Measurements from ENCODE around the gene CATSPER3.

CATSPER3 gene

DNA sequence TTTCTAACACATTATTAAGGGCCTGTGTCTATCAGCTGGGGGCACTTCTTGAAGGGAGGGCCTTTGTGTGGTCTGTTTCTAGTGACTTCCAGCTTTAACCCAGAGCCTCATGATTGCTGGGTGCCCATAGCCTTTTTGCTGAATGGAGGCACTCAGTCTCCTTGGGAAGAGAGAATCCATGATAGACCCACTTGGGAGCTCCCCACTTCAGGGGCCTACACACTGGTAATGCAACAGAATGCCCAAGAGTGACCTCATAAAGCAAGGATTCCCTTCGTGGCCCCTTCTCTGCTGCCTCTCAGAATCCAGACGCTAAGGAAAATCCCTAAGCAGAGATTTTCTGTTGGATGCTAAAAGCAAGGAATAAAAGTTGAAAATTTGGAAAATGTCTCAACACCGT lies at the start of gene CATSPER3:
CATSPER3 (plus strand) TSS at position 301 of the 400 bp plus-strand sequence; CDS start at position 386, 85 bp downstream.
- Histone ChIP-seq H3K9me3 (ENCODE audit: control insufficient read depth, low read length) (no peaks in the 10 kb centered on the region), H3K9ac (ENCODE audit: low read length) (no peak within 1 kb of the TSS), H3K4me1 (ENCODE audit: control insufficient read depth, insufficient read depth, low read length) (peaks cover 5% of the 10 kb centered on the region), H3K27me3 (replicated peaks; ENCODE audit: control insufficient read depth, insufficient read depth, low read length) (no peaks in the 10 kb centered on the region), H3K4me3 (ENCODE audit: low read length) (no peak within 1 kb of the TSS), H3K36me3 (ENCODE audit: control insufficient read depth, insufficient read depth, low read length, severe bottlenecking) (peaks cover 12% of the 10 kb centered on the region)
- DNase-seq (ENCODE audit: low read depth), result no peak

DNA sequence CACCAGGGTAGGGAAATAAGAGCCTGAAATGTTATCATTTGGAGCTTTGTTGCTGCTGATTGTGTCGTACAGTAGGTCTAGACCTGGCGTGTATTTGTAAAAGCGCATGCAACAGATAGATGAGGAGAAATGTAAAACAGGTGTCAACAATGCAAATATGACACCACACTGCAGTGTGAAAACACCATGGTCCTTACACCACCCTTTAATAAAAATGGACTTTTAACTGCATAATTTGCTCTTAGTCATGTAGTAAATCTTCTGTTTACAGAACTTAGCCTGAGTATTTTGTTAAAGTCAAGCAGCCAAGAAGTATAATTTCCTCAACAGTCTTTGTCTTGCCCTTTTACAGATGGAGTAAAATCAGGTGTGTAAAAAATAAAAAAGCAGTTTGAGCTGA lies 48.8 kb upstream of the CATSPER3 start:
- Histone ChIP-seq H3K27me3 (replicated peaks; ENCODE audit: control insufficient read depth, insufficient read depth, low read length) (no peaks in the 10 kb centered on the region), H3K36me3 (ENCODE audit: control insufficient read depth, insufficient read depth, low read length, severe bottlenecking) (peaks cover 15% of the 10 kb centered on the region), H3K4me1 (ENCODE audit: control insufficient read depth, insufficient read depth, low read length) (no peaks in the 10 kb centered on the region), H3K9ac (ENCODE audit: low read length) (no peak overlapping the region), H3K4me3 (ENCODE audit: low read length) (no peak overlapping the region), H3K9me3 (ENCODE audit: control insufficient read depth, low read length) (no peaks in the 10 kb centered on the region)
- no peak for DNase-seq (ENCODE audit: low read depth)

DNA sequence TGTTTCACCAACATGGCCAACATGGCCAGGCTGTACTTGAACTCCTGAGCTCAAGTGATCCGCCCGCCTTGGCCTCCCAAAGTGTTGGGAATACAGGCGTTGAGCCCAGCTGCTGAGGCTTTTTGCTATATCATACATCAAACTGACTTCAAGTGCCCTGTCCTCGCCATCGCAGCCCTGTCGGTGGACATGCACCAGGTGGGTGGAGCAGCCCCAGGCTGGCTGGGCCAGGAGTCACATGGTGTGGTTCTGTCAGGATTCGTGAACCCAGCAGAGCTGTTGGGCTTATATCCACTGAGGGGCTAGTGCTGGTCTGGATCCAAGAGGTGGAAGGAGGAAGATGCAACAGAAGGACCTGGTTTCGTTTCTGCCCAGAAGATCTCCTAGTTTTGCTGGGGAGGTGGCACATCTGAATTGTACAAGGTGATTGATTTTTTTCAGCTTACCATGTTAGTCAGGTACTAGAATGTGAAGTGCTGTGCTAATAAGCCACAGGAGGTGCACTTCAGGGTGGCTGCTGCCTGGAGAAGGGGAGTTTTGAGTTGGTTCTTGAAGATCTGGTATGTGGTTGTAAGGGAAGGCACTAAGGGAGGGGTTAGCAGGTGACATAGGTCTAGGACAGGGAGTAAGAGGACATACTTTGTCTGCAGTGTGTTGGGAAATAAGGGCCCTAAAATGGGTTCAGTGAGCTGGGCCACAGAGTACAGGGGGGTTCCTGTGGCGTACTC lies 46.7 kb upstream of the CATSPER3 start:
- Histone ChIP-seq H3K9ac (ENCODE audit: low read length) (no peak overlapping the region), H3K4me1 (ENCODE audit: control insufficient read depth, insufficient read depth, low read length) (no peaks in the 10 kb centered on the region), H3K27me3 (replicated peaks; ENCODE audit: control insufficient read depth, insufficient read depth, low read length) (no peaks in the 10 kb centered on the region), H3K9me3 (ENCODE audit: control insufficient read depth, low read length) (no peaks in the 10 kb centered on the region), H3K36me3 (ENCODE audit: control insufficient read depth, insufficient read depth, low read length, severe bottlenecking) (peaks cover 15% of the 10 kb centered on the region), H3K4me3 (ENCODE audit: low read length) (no peak overlapping the region)
- no peak for DNase-seq (ENCODE audit: low read depth)

DNA sequence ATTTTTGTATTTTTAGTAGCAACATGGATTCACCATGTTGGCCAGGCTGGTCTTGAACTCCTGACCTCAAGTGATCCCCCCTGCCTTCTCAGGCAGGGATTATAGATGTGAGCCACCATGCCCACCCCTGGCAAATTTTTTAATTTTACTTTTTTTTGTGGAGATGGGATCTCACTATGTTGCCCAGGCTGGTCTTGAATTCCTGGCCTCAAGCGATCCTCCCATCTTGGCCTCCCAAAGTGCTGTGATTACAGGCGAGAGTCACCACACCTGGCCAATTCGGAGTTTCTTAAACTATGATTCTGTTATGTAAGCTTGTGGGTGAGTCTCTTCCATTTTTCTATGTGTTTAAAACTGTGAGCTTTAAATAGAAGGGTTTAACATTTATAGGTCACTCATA lies 35.2 kb upstream of the CATSPER3 start:
- Histone ChIP-seq H3K9ac (ENCODE audit: low read length) (no peak overlapping the region), H3K9me3 (ENCODE audit: control insufficient read depth, low read length) (no peaks in the 10 kb centered on the region), H3K27me3 (replicated peaks; ENCODE audit: control insufficient read depth, insufficient read depth, low read length) (no peaks in the 10 kb centered on the region), H3K4me3 (ENCODE audit: low read length) (no peak overlapping the region), H3K36me3 (ENCODE audit: control insufficient read depth, insufficient read depth, low read length, severe bottlenecking) (peaks cover 10% of the 10 kb centered on the region), H3K4me1 (ENCODE audit: control insufficient read depth, insufficient read depth, low read length) (no peaks in the 10 kb centered on the region)
- no peak for DNase-seq (ENCODE audit: low read depth)

DNA sequence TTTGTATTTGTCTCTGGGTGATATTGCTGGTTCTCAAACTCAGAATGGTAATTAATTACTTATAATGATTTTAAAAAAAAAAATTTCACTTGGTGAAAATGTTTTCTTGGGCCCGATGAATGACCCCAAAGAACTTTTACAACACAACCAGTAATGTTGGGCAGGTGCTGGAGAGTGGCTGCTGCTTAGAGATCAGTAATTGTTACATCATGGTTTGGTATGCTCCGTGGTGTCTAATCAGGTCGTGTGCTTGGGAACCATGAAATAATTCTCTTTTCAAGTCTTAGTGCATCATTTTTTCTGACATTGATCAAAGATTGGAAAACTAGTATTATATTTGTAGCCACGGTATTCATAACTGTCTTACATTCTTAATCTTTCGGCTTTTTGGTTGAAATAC lies 33.5 kb upstream of the CATSPER3 start:
- Histone ChIP-seq H3K4me1 (ENCODE audit: control insufficient read depth, insufficient read depth, low read length) (peaks cover 6% of the 10 kb centered on the region), H3K9ac (ENCODE audit: low read length) (no peak overlapping the region), H3K27me3 (replicated peaks; ENCODE audit: control insufficient read depth, insufficient read depth, low read length) (no peaks in the 10 kb centered on the region), H3K9me3 (ENCODE audit: control insufficient read depth, low read length) (no peaks in the 10 kb centered on the region), H3K4me3 (ENCODE audit: low read length) (no peak overlapping the region), H3K36me3 (ENCODE audit: control insufficient read depth, insufficient read depth, low read length, severe bottlenecking) (peaks cover 15% of the 10 kb centered on the region)
- no peak for DNase-seq (ENCODE audit: low read depth)

DNA sequence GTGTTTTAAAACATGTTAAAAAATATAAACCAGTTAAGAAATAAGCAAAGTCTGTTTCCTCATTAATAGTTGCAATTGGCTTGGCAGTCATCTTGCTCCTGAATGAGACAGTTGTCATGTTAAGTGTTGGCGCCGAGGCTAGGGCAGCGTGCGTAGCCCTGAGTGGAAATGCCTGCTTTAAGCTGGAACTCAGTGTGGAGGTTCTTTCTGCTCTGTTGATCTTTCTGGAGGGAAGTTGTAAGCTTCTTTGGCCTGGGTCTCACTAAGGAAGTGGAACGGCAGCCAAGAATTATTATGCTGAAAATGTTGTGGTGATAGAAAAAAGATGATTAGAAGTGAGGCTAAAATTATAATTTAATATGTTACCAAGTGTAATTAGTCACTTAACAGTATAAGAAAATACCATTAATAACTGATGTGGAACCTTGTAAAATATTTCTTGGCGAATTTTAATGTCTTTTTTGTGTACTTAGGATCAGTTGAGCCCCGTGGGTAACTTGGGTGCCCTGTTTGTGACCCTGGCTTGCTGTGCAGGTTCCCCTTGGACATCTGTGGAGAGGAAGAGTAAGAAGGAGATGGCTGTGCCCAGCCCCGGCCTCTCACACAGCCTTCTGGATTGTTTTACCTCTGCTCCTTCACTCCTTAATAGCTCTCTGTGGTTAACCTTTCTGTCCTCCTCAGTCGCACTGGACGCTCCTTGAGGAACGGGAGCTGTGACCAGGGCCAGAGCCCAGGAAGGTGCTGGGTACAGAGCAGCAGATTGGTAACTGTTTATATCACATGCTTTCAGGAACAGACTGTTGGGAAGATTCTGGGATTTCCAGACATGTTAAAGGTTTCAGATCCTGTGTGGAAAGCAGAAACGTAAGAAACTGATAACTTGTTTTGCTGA lies 31.8 kb upstream of the CATSPER3 start:
- Histone ChIP-seq H3K4me3 (ENCODE audit: low read length) (no peak overlapping the region), H3K36me3 (ENCODE audit: control insufficient read depth, insufficient read depth, low read length, severe bottlenecking) (peaks cover 15% of the 10 kb centered on the region), H3K4me1 (ENCODE audit: control insufficient read depth, insufficient read depth, low read length) (peaks cover 6% of the 10 kb centered on the region), H3K27me3 (replicated peaks; ENCODE audit: control insufficient read depth, insufficient read depth, low read length) (no peaks in the 10 kb centered on the region), H3K9me3 (ENCODE audit: control insufficient read depth, low read length) (no peaks in the 10 kb centered on the region), H3K9ac (ENCODE audit: low read length) (no peak overlapping the region)
- DNase-seq (ENCODE audit: low read depth), result no peak

DNA sequence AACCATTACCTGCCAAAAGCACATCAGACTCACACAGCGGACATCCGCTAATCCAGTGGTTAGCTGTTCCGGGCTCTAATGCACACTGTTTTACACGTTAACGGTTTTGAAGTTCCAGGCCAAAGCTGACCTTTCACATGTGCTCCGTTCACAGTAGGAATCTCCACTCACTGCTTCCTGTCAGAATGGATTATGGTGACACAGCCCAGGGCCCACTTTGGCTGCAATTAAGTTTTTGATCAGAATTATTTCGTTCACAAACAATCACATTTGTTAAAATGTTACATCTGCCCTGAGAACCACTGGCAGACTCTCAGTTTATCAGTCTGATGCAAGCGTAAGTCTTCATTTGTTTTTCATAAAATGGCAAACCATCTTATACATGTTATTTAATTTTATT lies 30.2 kb upstream of the CATSPER3 start:
- DNase-seq (ENCODE audit: low read depth), result peak; percentile 36
- Histone ChIP-seq H3K9me3 (ENCODE audit: control insufficient read depth, low read length) (no peaks in the 10 kb centered on the region), H3K4me1 (ENCODE audit: control insufficient read depth, insufficient read depth, low read length) (peaks cover 6% of the 10 kb centered on the region), H3K36me3 (ENCODE audit: control insufficient read depth, insufficient read depth, low read length, severe bottlenecking) (peaks cover 15% of the 10 kb centered on the region), H3K4me3 (ENCODE audit: low read length) (no peak overlapping the region), H3K27me3 (replicated peaks; ENCODE audit: control insufficient read depth, insufficient read depth, low read length) (no peaks in the 10 kb centered on the region), H3K9ac (ENCODE audit: low read length) (no peak overlapping the region)

DNA sequence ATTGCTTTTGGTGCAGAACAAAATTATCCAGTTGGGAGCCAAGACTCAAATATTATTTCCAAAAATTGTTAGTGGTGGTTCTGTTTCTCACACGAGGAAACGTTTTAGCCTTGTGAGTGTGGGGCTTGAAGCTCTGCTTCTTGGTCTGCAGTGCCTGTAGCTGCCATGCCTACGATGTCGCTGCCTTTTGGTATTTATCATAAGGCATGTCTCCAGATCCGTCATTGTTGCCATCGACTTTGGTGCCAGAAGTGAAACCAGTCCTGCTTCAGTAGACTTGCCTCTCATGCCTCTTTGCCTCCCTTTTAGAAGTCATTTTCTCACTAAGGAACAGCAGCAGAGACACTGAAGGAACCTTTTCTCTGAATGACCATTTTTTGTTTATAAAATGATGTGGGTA lies 29.7 kb upstream of the CATSPER3 start:
- no peak for DNase-seq (ENCODE audit: low read depth)
- no peak overlapping the region for H3K9ac ChIP-seq (ENCODE audit: low read length)

DNA sequence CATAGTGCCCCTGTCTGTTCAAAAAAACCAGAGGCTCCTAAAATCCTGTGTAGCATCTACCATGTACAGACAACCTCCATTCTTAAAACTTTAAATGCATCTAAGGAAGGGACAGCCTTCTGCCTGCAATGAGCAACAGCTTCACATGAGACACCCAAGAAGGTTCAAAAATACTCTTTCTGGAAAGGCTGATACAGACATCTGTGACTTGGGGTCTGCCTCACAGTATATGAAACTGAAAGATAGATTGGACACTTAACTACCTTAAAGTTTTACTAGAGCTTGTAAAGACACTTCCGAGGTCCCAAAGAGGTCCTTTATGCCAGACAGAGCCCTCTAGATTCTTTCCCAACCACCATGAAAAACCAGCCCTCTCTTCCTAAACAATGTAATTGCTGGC lies 28.2 kb upstream of the CATSPER3 start:
- Histone ChIP-seq H3K9ac (ENCODE audit: low read length) (no peak overlapping the region), H3K4me3 (ENCODE audit: low read length) (no peak overlapping the region), H3K4me1 (ENCODE audit: control insufficient read depth, insufficient read depth, low read length) (peaks cover 6% of the 10 kb centered on the region), H3K27me3 (replicated peaks; ENCODE audit: control insufficient read depth, insufficient read depth, low read length) (no peaks in the 10 kb centered on the region), H3K9me3 (ENCODE audit: control insufficient read depth, low read length) (no peaks in the 10 kb centered on the region), H3K36me3 (ENCODE audit: control insufficient read depth, insufficient read depth, low read length, severe bottlenecking) (peaks cover 10% of the 10 kb centered on the region)
- no peak for DNase-seq (ENCODE audit: low read depth)

More for the DNA sequence above, 29.7 kb upstream of the CATSPER3 start:
- H3K36me3 ChIP-seq (ENCODE audit: control insufficient read depth, insufficient read depth, low read length, severe bottlenecking), result peaks cover 15% of the 10 kb centered on the region
- H3K9me3 ChIP-seq (ENCODE audit: control insufficient read depth, low read length), result no peaks in the 10 kb centered on the region
- H3K4me3 ChIP-seq (ENCODE audit: low read length), result no peak overlapping the region
- H3K4me1 ChIP-seq (ENCODE audit: control insufficient read depth, insufficient read depth, low read length), result peaks cover 6% of the 10 kb centered on the region
- H3K27me3 ChIP-seq (replicated peaks; ENCODE audit: control insufficient read depth, insufficient read depth, low read length), result no peaks in the 10 kb centered on the region

DNA sequence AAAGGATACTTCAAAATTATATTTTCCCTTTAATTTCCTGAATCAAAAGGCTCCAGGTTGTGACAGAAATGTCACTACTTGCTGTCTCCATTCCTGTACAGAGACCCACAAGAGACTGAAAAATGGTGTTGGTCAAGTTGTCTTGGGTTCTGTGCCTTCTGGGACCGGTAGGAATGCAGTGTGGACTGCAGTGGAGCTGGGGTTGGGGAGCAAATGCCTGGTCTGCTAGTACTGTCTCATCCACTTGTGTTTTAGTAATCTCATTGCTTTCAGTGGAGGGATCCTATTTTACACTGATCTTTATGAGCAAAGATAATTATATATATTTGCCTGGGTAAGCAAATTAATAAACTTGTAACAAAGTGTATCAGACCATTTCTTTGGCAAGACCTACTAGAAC lies 24.2 kb upstream of the CATSPER3 start:
- Histone ChIP-seq H3K4me3 (ENCODE audit: low read length) (no peak overlapping the region), H3K36me3 (ENCODE audit: control insufficient read depth, insufficient read depth, low read length, severe bottlenecking) (no peaks in the 10 kb centered on the region), H3K4me1 (ENCODE audit: control insufficient read depth, insufficient read depth, low read length) (no peaks in the 10 kb centered on the region), H3K9ac (ENCODE audit: low read length) (no peak overlapping the region), H3K9me3 (ENCODE audit: control insufficient read depth, low read length) (no peaks in the 10 kb centered on the region), H3K27me3 (replicated peaks; ENCODE audit: control insufficient read depth, insufficient read depth, low read length) (no peaks in the 10 kb centered on the region)
- no peak for DNase-seq (ENCODE audit: low read depth)

DNA sequence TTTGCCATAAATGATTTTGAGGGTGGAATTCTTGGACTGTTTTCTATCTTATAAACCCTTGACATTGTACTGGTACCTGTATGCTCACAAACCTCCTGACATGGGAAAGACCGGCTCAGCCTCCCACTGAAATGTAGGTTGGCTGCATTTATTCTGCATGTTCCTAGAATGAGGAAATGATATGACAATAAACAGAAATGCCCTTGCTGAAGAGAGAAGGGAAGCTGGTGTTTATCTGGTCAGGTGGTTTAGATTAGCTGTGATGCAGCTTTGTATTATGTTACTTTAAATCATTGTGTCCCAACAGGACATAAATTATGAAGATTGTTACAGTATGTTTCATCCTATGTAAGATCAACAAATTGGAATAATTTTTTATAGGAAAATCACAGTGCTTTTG lies 23.1 kb upstream of the CATSPER3 start:
- no peaks in the 10 kb centered on the region for H3K9me3 ChIP-seq (ENCODE audit: control insufficient read depth, low read length)
- no peaks in the 10 kb centered on the region for H3K27me3 ChIP-seq (replicated peaks; ENCODE audit: control insufficient read depth, insufficient read depth, low read length)
- peak; percentile 73 for DNase-seq (ENCODE audit: low read depth)
- H3K36me3 ChIP-seq (ENCODE audit: control insufficient read depth, insufficient read depth, low read length, severe bottlenecking), result no peaks in the 10 kb centered on the region
- no peak overlapping the region for H3K4me3 ChIP-seq (ENCODE audit: low read length)
- peaks cover 10% of the 10 kb centered on the region for H3K4me1 ChIP-seq (ENCODE audit: control insufficient read depth, insufficient read depth, low read length)
- no peak overlapping the region for H3K9ac ChIP-seq (ENCODE audit: low read length)

Measured in adipocyte (in vitro differentiated cells).